ENCODE results near the gene CACNA1A.

CACNA1A gene

DNA sequence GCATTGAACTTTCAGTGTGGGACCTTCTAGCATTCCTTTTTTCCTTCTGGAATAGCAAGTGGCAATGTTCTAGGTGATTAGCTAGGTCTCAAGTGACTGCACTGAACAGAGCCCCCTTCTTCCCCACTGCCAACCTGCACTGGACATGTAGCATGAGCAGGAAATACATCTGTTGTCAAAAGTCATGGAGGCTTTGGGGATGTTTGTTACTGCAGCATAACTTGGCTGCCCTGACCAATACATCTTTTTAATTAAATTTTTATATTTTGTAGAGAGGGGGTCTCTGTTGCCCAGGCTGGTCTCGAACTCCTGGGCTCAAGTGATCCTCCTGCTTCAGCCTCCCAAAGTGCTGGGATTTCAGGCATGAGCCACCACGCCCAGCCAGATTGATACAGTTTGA is 163.6 kb downstream of the CACNA1A start:
- Histone ChIP-seq H2AFZ (ENCODE audit: low read depth, low read length, severe bottlenecking) (no peak overlapping the region), H3K27ac (ENCODE audit: low read depth, low read length) (no peak overlapping the region), H3K79me2 (ENCODE audit: insufficient read depth, low read length) (no peaks in the 10 kb centered on the region), H3K9ac (ENCODE audit: low read length) (no peak overlapping the region), H3K36me3 (ENCODE audit: low read length) (no peaks in the 10 kb centered on the region), H3K9me3 (ENCODE audit: insufficient read depth, low read length) (no peaks in the 10 kb centered on the region), H3K4me2 (ENCODE audit: low read depth, low read length, poor library complexity, severe bottlenecking) (no peak overlapping the region), H3F3A (ENCODE audit: insufficient read depth) (no peaks in the 10 kb centered on the region), H4K20me1 (ENCODE audit: low read depth, low read length) (no peaks in the 10 kb centered on the region), H3K4me3 (ENCODE audit: insufficient read depth, low read length, poor library complexity, severe bottlenecking) (no peak overlapping the region), H3K9me2 (replicated peaks; ENCODE audit: insufficient read depth, low read length) (no peaks in the 10 kb centered on the region), H3K27me3 (ENCODE audit: low read length) (no peaks in the 10 kb centered on the region)
- TF ChIP-seq EZH2phosphoT487 (conservative IDR thresholded peaks at IDR 0.05; ENCODE audit: low read length): no peak
- TF ChIP-seq, protein P1, sequence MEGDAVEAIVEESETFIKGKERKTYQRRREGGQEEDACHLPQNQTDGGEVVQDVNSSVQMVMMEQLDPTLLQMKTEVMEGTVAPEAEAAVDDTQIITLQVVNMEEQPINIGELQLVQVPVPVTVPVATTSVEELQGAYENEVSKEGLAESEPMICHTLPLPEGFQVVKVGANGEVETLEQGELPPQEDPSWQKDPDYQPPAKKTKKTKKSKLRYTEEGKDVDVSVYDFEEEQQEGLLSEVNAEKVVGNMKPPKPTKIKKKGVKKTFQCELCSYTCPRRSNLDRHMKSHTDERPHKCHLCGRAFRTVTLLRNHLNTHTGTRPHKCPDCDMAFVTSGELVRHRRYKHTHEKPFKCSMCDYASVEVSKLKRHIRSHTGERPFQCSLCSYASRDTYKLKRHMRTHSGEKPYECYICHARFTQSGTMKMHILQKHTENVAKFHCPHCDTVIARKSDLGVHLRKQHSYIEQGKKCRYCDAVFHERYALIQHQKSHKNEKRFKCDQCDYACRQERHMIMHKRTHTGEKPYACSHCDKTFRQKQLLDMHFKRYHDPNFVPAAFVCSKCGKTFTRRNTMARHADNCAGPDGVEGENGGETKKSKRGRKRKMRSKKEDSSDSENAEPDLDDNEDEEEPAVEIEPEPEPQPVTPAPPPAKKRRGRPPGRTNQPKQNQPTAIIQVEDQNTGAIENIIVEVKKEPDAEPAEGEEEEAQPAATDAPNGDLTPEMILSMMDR (IDR thresholded peaks at IDR 0.05; ENCODE audit: insufficient read depth, low read length, poor library complexity, severe bottlenecking): no peak

DNA sequence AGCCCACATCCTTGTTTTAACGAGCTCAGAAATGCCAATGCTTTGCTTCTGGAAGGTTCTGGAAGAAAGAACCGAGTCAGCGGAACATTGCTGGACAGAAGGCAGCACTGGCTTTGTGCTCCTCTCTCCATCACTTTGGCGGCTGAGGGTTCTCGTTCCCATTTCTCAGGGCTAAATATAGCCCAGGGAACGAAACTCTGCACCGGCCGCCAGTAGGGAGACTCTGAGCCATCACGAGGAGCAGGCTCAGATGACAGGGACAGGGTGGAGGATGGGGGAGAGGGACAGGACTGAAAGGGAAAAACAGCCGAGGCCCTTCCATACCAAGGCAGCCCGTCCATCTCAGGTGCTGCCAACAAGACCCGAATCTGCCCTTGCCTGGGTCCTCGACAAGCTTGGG is 166.4 kb downstream of the CACNA1A start:
- no peaks in the 10 kb centered on the region for H4K20me1 ChIP-seq (ENCODE audit: low read depth, low read length)
- H3K4me3 ChIP-seq (ENCODE audit: insufficient read depth, low read length, poor library complexity, severe bottlenecking): no peak overlapping the region
- no peaks in the 10 kb centered on the region for H3K9me2 ChIP-seq (replicated peaks; ENCODE audit: insufficient read depth, low read length)
- H3K9me3 ChIP-seq (ENCODE audit: insufficient read depth, low read length): no peaks in the 10 kb centered on the region
- no peak overlapping the region for H3K9ac ChIP-seq (ENCODE audit: low read length)
- H3F3A ChIP-seq (ENCODE audit: insufficient read depth): no peaks in the 10 kb centered on the region
- no peak overlapping the region for H3K4me2 ChIP-seq (ENCODE audit: low read depth, low read length, poor library complexity, severe bottlenecking)
- no peak overlapping the region for H2AFZ ChIP-seq (ENCODE audit: low read depth, low read length, severe bottlenecking)
- no peaks in the 10 kb centered on the region for H3K79me2 ChIP-seq (ENCODE audit: insufficient read depth, low read length)
- H3K36me3 ChIP-seq (ENCODE audit: low read length): no peaks in the 10 kb centered on the region
- no peak overlapping the region for H3K27ac ChIP-seq (ENCODE audit: low read depth, low read length)
- no peaks in the 10 kb centered on the region for H3K27me3 ChIP-seq (ENCODE audit: low read length)
- TF ChIP-seq, protein P1 (IDR thresholded peaks at IDR 0.05; ENCODE audit: insufficient read depth, low read length, poor library complexity, severe bottlenecking): no peak
- TF ChIP-seq EZH2phosphoT487 (conservative IDR thresholded peaks at IDR 0.05; ENCODE audit: low read length): no peak

DNA sequence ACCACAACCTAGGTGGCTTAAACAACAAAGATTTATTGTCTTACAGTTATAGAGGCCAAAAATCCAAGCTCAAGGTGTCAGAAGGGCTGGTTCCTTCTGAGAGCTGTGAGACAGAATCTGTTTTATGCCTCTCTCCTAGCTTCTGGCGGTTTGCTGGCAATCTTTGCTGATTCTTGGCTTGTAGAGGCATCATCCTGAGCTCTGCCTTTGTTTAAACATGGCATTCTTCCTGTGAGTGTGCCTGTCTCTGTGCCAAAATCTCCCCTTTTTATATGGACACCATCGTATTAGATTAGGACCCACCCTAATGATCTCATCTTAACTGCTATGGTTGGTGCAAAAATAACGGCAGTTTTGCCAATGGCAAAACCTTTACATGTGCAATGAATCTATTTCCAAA is 169.1 kb downstream of the CACNA1A start:
- Histone ChIP-seq H3K4me3 (ENCODE audit: insufficient read depth, low read length, poor library complexity, severe bottlenecking) (no peak overlapping the region), H3K9me3 (ENCODE audit: insufficient read depth, low read length) (no peaks in the 10 kb centered on the region)

More for the DNA sequence above, 169.1 kb downstream of the CACNA1A start:
- Histone ChIP-seq H3K27me3 (ENCODE audit: low read length) (no peaks in the 10 kb centered on the region), H3K36me3 (ENCODE audit: low read length) (no peaks in the 10 kb centered on the region), H2AFZ (ENCODE audit: low read depth, low read length, severe bottlenecking) (no peak overlapping the region), H3K27ac (ENCODE audit: low read depth, low read length) (no peak overlapping the region), H3K4me2 (ENCODE audit: low read depth, low read length, poor library complexity, severe bottlenecking) (no peak overlapping the region), H3F3A (ENCODE audit: insufficient read depth) (no peaks in the 10 kb centered on the region), H3K9ac (ENCODE audit: low read length) (no peak overlapping the region), H3K9me2 (replicated peaks; ENCODE audit: insufficient read depth, low read length) (no peaks in the 10 kb centered on the region), H4K20me1 (ENCODE audit: low read depth, low read length) (no peaks in the 10 kb centered on the region), H3K79me2 (ENCODE audit: insufficient read depth, low read length) (no peaks in the 10 kb centered on the region)
- TF ChIP-seq EZH2phosphoT487 (conservative IDR thresholded peaks at IDR 0.05; ENCODE audit: low read length): no peak
- TF ChIP-seq, protein P1 (IDR thresholded peaks at IDR 0.05; ENCODE audit: insufficient read depth, low read length, poor library complexity, severe bottlenecking): no peak

Measured in SU-DHL-6 (cell line).